Adrenal gland (tissue), 5 donors: Measurements from ENCODE around the gene ARRB2.

Experiments used
- CTCF ChIP-seq, 6 experiments: fragments of 450-650 bp in 4 of 6; fragments of 200-600 bp in 2 of 6; sonication (generic) in 1 of 6; IDR thresholded peaks; 1 replicate in 5 of 6; 2 replicates in 1 of 6; pipeline versions ENCODE4 v1.5.1 to v1.8.0; 2016 to 2021; ENCODE audit warnings: antibody characterized with exemption in 6 of 6, mild to moderate bottlenecking in 2 of 6, moderate library complexity in 1 of 6
- POLR2A ChIP-seq, 2 donors: fragments of 450-650 bp; IDR thresholded peaks; one replicate each; pipeline ENCODE4 v1.6.1; 2017; ENCODE audit warnings: antibody characterized with exemption in 2 of 2, mild to moderate bottlenecking in 2 of 2, moderate library complexity in 1 of 2
- donor health status: DM: no; HTN: no; CAD: no.

- TF ChIP-seq POLR2A (IDR thresholded peaks at IDR 0.05) = no peak
- TF ChIP-seq CTCF (IDR thresholded peaks at IDR 0.05) = no peak
Measured at GRCh38 chr17:4743216-4743615, 32.8 kb downstream of the ARRB2 start.
